Measurements from ENCODE around the gene NCS1.
"Not testable (repeated sequence)": the region's sequence is repeated elsewhere in the genome, so short reads cannot be mapped to it uniquely, and the experiment has no call there.

NCS1 gene

GRCh38 chr9:130266236-130267098, 94.3 kb downstream of the NCS1 start:
- DNase-seq = no peak

DNA sequence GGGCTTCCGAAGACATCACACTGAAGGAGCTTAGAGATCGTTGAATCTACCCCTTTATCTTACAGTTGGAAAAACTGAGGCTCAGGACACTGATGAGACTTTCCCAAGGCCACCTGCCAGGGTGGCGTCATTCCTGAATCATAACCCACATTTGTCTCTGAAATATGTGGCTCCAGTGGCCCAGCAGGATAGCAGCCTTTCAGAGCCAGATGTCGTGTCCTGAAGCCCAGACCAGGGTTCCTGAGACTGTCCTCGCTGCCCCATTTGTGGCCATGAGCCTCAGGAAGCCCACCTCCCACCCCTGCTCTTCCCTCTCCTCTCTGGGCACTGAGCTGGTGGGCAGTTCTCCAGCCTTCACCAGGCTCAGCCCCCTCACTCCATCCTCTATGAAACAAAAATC, 95.7 kb downstream of the NCS1 start:
- no peak for DNase-seq

DNA sequence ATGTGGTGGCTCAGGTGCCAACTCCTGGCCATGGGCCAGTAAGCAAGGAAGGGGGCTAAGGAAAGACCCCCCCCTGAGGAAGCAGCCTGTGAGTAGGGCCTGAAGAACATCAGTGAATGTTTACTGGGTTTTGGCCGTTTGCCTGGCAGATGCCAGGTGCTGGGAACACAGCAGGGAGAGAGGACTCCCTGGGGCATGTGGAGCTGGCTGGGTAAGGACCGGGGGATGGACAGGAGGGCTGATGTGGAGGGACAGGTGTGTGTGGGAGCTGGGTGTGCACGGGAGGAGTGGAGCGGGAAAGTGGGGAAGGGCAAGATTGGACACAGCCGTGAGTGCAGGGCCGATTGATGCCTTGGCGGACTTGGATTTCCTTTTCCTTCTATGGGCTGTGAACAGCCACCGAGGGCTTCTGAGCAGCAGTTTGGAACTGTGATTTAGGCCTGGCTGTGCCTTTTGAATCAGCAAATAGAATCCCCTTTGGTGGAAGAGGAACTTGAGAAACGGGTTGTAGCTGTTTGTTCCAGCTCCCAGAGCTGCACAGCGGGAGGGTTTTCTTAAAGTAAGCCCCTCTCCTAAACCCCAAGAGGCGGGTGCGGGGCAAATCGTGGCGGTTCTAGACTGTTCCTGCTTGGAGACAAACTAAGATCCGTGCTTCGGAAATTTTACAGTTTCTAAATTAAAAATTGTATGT, 96.5 kb downstream of the NCS1 start:
- no peak for DNase-seq

DNA sequence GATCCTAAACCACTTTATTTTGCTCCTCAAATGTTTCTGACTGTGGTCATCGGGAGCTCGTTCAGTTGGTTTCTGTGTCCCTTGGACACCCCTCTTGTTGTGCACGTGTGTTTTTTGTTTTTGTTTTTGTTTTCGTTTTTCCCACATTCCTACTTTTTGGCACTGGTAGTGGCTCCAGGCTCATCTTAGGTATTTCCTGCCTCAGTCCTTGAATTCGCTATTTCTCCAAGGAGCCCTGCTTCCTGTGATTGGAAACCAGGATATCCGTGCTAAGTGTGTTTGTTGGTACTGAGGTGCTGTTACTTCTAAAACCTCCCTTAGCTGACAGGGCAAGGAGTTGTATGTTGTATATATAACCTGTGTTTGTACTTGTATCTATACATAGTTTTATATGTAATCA, 99.3 kb downstream of the NCS1 start:
- no peak for DNase-seq

DNA sequence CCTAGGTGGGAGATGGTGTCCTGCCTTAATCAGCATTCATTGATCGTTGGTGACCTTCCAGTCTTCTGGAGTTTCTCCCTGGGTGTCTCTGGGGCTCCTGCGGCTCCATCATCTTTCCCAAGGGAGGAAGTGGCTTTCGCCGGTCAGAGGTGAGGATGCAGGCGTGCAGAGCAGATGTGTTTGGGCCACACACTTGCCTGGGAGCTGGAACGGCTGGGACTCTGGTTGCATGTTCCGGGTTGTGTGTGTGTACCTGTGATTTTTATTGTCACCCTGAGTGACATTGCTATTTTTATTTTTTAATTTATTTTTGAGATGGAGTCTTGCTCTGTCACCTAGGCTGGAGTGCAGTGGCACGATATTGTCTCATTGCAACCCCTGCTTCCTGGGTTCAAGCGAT, 103.0 kb downstream of the NCS1 start:
- no peak for DNase-seq

GRCh38 chr9:130276121-130276520, 103.9 kb downstream of the NCS1 start:
- no peak for DNase-seq

DNA sequence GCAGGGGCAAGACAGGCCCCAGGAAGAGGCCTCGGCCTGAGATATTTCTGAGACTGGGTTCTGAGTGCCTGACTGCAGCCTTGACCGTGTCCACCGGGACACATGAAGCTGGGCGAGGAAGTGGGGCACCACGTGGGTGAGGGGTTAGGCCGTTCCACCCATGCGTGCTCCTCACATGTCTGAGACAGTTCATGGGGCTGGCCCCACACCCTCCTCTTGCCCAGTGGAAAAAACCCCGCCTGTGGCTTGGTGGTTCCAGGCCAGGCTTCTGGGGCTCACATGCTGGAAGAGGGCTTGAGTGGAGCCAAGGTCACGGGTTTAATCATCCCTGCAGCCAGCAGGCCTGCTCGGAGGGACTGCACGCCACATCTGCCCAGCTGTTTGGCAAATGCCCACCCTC, 104.8 kb downstream of the NCS1 start:
- no peak for DNase-seq

- DNase-seq = not testable (repeated sequence)
These were observed 105.3 kb downstream of the NCS1 start for GRCh38 chr9:130277525-130277924.

DNA sequence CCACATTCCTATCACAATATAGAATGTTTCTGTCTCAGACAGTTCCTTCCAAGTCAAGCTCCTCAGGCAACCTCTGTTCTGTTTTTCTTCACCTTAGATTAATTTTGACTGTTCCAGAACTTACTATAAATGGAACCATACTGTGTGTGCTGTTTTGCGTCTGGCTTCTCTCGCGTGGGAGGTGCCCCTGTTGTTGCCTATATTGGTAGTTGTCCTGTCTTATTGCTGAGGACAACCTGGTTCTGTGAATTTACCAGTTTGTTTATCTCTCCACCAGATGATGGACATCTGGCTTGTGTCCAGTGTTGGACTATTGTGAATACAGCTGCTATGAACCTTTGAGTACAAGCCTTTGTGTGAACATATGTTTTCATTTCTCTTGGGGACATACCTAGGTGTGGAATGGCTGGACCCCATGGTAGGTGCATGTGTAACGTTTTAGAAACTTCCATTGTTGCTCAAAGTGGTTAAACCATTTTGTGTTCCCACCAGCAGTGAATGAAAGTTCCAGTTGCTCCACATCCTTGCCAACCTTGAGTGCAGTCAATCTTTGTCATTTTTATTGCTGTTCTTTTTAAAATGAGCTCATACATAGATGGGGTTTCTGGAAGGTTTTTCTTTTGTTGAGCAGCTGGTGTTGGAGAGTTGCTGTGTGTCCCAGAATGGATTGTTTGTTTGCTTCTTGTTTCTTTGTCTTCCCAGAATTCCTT, 111.5 kb downstream of the NCS1 start:
- DNase-seq = no peak

- no peak for DNase-seq
These were observed 112.0 kb downstream of the NCS1 start for GRCh38 chr9:130284249-130284625.

- DNase-seq = no peak
These were observed 112.5 kb downstream of the NCS1 start for GRCh38 chr9:130284690-130285089.

GRCh38 chr9:130285271-130285670, 113.1 kb downstream of the NCS1 start:
- no peak for DNase-seq

GRCh38 chr9:130286072-130286770, 114.0 kb downstream of the NCS1 start:
- no peak for DNase-seq

All from stimulated activated CD4-positive, alpha-beta T cell treated with anti-CD3 and anti-CD28 coated beads, Interleukin-1b, Interleukin-23, amount 100 ng/mL, for 48 hours (primary cell).